Liver (tissue), 9 donors: ENCODE measurements around the gene GPR87. TPM values are rescaled to one million over a fixed set of nuclear protein-coding genes. Genes with fewer than 3 reads are reported as not detected.
A peak's percentile ranks its signal among the peaks of the same experiment; 100 is the strongest.

Experiments
- DNase-seq: peaks from one replicate; pipeline ENCODE4 v3.0.0-alpha.2; 2017; ENCODE audit warnings: low spot score
- H3K27ac ChIP-seq, 2 donors: one replicate each; pipeline ENCODE4 v1.7.0; 2013; ENCODE audit warnings: inconsistent platforms in 2 of 2, low read length in 2 of 2, control low read depth in 1 of 2, low read depth in 1 of 2, mild to moderate bottlenecking in 1 of 2
- H3K27me3 ChIP-seq, 4 donors: one replicate each; pipeline versions ENCODE4 v1.6.1 to v1.7.0; 2013; ENCODE audit warnings: low read length in 3 of 4, inconsistent platforms in 1 of 4, mild to moderate bottlenecking in 1 of 4, moderate library complexity in 1 of 4; ENCODE audit not compliant: control insufficient read depth in 4 of 4, insufficient read depth in 4 of 4
- H3K36me3 ChIP-seq, 4 donors: one replicate each; pipeline versions ENCODE4 v1.6.1 to v1.7.0; 2013; ENCODE audit warnings: low read length in 3 of 4, mild to moderate bottlenecking in 3 of 4, low read depth in 1 of 4, moderate library complexity in 1 of 4; ENCODE audit not compliant: control insufficient read depth in 4 of 4, insufficient read depth in 3 of 4
- H3K4me1 ChIP-seq, 4 donors: one replicate each; pipeline versions ENCODE4 v1.6.1 to v1.7.0; 2013; ENCODE audit warnings: low read length in 3 of 4, mild to moderate bottlenecking in 3 of 4, moderate library complexity in 1 of 4; ENCODE audit not compliant: control insufficient read depth in 4 of 4, insufficient read depth in 4 of 4
- H3K4me3 ChIP-seq, 3 donors: one replicate each; pipeline versions ENCODE4 v1.6.1 to v1.7.0; 2013; ENCODE audit warnings: low read length in 3 of 3, control low read depth in 1 of 3, low read depth in 1 of 3, mild to moderate bottlenecking in 1 of 3
- H3K9ac ChIP-seq, 2 donors: one replicate each; pipeline ENCODE4 v1.7.0; 2013; ENCODE audit warnings: low read length in 2 of 2, mild to moderate bottlenecking in 2 of 2, moderate library complexity in 2 of 2, control low read depth in 1 of 2, low read depth in 1 of 2
- H3K9me3 ChIP-seq, 4 donors: one replicate each; pipeline versions ENCODE4 v1.6.1 to v1.7.0; 2013; ENCODE audit warnings: low read length in 3 of 4; ENCODE audit not compliant: control insufficient read depth in 4 of 4
- ATF3 ChIP-seq: IDR thresholded peaks from 2 replicates; pipeline ENCODE4 v1.6.1; 2016; ENCODE audit warnings: antibody characterized with exemption
- FOXA2 ChIP-seq: IDR thresholded peaks from 2 replicates; pipeline ENCODE4 v1.6.1; 2016; ENCODE audit warnings: antibody characterized with exemption
- GABPA ChIP-seq, 2 donors: IDR thresholded peaks in 1 of 2; conservative IDR thresholded peaks in 1 of 2; 2 replicates each; pipeline ENCODE4 v1.6.1; 2016; ENCODE audit warnings: antibody characterized with exemption in 2 of 2, mild to moderate bottlenecking in 1 of 2, moderate library complexity in 1 of 2
- HNF4G ChIP-seq: IDR thresholded peaks from 2 replicates; pipeline ENCODE4 v1.6.1; 2016; ENCODE audit warnings: antibody characterized with exemption
- JUND ChIP-seq, 2 donors: IDR thresholded peaks; 2 replicates each; pipeline ENCODE4 v1.6.1; 2016; ENCODE audit warnings: antibody characterized with exemption in 2 of 2
- RAD21 ChIP-seq, 2 donors: IDR thresholded peaks; 2 replicates each; pipeline ENCODE4 v1.6.1; 2016; ENCODE audit warnings: antibody characterized with exemption in 2 of 2, mild to moderate bottlenecking in 2 of 2
- RXRA ChIP-seq, 2 donors: IDR thresholded peaks; 2 replicates each; pipeline ENCODE4 v1.6.1; 2017 to 2018; ENCODE audit warnings: antibody characterized with exemption in 2 of 2, mild to moderate bottlenecking in 1 of 2
- SP1 ChIP-seq: IDR thresholded peaks from 2 replicates; pipeline ENCODE4 v1.6.1; 2018; ENCODE audit warnings: antibody characterized with exemption, mild to moderate bottlenecking
- TAF1 ChIP-seq: conservative IDR thresholded peaks from 2 replicates; pipeline ENCODE4 v1.6.1; 2016; ENCODE audit warnings: antibody characterized with exemption, mild to moderate bottlenecking
- YY1 ChIP-seq: IDR thresholded peaks from 2 replicates; pipeline ENCODE4 v1.6.1; 2016; ENCODE audit warnings: antibody characterized with exemption, mild to moderate bottlenecking
- ZBTB33 ChIP-seq: IDR thresholded peaks from 2 replicates; pipeline ENCODE4 v1.6.1; 2016; ENCODE audit warnings: antibody characterized with exemption
- WGBS: extraction: QIAGEN DNeasy Blood & Tissue Kit; methylation state at CpG from one replicate; pipeline ENCODE4 v1.1.7; 2013; 5-methylcytosine and 5-hydroxymethylcytosine counted together
- polyA plus RNA-seq, 2 donors: library from polyadenylated mRNA; stranded (reverse) in 1 of 2; unstranded in 1 of 2; fragments of 200-250 nt in 1 of 2; fragments of >200 nt in 1 of 2; fragmentation: Nextera tagmentation in 1 of 2; extraction: Ambion mirVana in 1 of 2; gene quantifications; one replicate each; pipeline versions ENCODE4 v1.2.1 to v1.2.3, GENCODE V29; 2013 to 2015
- total RNA-seq, 2 donors: library from RNA; depleted of rRNA; stranded (reverse); fragments of >200 nt; gene quantifications; one replicate each; pipeline ENCODE4 v1.2.3, GENCODE V29; 2014
- donor health status: healthy.
- donor health status: healthy.
- donor health status: healthy.
- donor health status: healthy.
- donor health status: healthy.

GPR87 gene
- total and polyA plus RNA-seq, 4 donors = not detected

- H3K27me3 ChIP-seq = no peaks in the 10 kb centered on the region
- H3K9ac ChIP-seq = no peak overlapping the region
- TF ChIP-seq ATF3 (no peak), TAF1 (no peak), YY1 (no peak), SP1 (no peak)
- H3K9me3 ChIP-seq = no peaks in the 10 kb centered on the region
- H3K27ac ChIP-seq = no peak overlapping the region
- no peaks in the 10 kb centered on the region for H3K4me1 ChIP-seq
- no peak for DNase-seq
- WGBS = 88% methylated on average over 11 of the region's 11 CpGs
- H3K4me3 ChIP-seq = no peak overlapping the region
- no peaks in the 10 kb centered on the region for H3K36me3 ChIP-seq
Measured at GRCh38 chr3:151268267-151269235, 48.1 kb downstream of the GPR87 start.

DNA sequence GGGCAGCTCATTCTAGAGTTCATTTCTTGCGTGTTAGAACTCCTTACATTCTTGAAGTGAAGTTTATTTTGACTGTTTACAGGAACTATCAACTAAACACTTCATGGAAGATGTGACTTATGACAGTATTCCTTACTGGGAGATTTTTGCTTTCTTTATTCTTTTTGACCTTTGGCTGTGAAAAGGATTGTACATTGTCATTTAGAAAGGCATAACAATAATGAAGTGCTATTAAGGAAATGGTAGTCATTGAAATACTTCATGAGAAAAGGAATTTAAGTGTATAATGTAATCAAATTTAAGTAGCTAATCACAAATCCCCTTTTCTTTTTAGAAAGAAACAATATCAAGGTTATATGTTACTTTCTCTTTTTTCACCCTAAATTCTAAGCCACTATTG lies 49.6 kb downstream of the GPR87 start:
- H3K9ac ChIP-seq = no peak overlapping the region
- WGBS = 94% methylated on average over 1 of the region's 1 CpG
- TF ChIP-seq TAF1 (peak; percentile 0), GABPA (IDR thresholded peaks at IDR 0.05 in 1 of 2, conservative IDR thresholded peaks at IDR 0.05 in 1 of 2) (no peak)
- DNase-seq = no peak
- H3K27ac ChIP-seq = no peak overlapping the region
- H3K4me3 ChIP-seq = no peak overlapping the region
- H3K4me1 ChIP-seq = no peaks in the 10 kb centered on the region
- no peaks in the 10 kb centered on the region for H3K36me3 ChIP-seq
- no peaks in the 10 kb centered on the region for H3K27me3 ChIP-seq
- no peaks in the 10 kb centered on the region for H3K9me3 ChIP-seq

DNA sequence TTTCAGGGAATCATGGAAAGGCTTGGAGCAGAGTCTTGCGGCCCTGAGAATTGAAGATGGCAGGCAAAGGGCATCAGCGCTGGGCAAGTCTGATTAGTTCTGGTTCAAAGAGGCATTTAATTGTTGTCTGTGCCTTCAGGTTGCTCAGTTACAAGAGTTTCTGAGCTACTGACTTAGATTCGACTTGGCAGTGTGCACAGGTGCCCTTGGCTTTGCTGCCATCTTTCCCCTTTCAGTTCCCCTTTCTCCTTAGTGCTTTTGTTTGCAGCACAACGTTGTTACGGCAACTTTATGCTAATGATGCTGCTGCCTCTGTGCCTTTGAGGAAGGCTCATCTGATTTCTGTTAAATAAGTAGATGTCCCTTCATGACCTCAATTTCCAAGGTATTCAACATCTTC lies 50.8 kb downstream of the GPR87 start:
- no peaks in the 10 kb centered on the region for H3K27me3 ChIP-seq
- 79% methylated on average over 5 of the region's 5 CpGs for WGBS
- no peak for DNase-seq

More for the DNA sequence above, 50.8 kb downstream of the GPR87 start:
- H3K9ac ChIP-seq = no peak overlapping the region
- TF ChIP-seq RXRA (IDR thresholded peaks at IDR 0.05) (no peak), GABPA (IDR thresholded peaks at IDR 0.05 in 1 of 2, conservative IDR thresholded peaks at IDR 0.05 in 1 of 2) (no peak), RAD21 (IDR thresholded peaks at IDR 0.05) (no peak), HNF4G (no peak), SP1 (no peak), ATF3 (no peak), FOXA2 (no peak), JUND (IDR thresholded peaks at IDR 0.05) (no peak), ZBTB33 (no peak)
- H3K9me3 ChIP-seq = no peaks in the 10 kb centered on the region
- H3K36me3 ChIP-seq = no peaks in the 10 kb centered on the region
- H3K4me1 ChIP-seq = no peaks in the 10 kb centered on the region
- H3K4me3 ChIP-seq = no peak overlapping the region
- H3K27ac ChIP-seq = no peak overlapping the region
